GM19043 (cell line): ENCODE measurements around the gene ZBTB40.

Experiments used
- ATAC-seq: cut with Tn5 transposase; IDR thresholded peaks from one replicate; pipeline ENCODE4 v1.9.1; 2021; ENCODE audit warnings: low read depth; ENCODE audit not compliant: unreplicated experiment

Gene ZBTB40

GRCh38 chr1:22420455-22421053 lies 31.1 kb upstream of the ZBTB40 start:
- no peak for ATAC-seq

GRCh38 chr1:22426781-22427180 lies 24.9 kb upstream of the ZBTB40 start:
- ATAC-seq: no peak

- no peak for ATAC-seq
Measured at GRCh38 chr1:22428672-22429071, 23.0 kb upstream of the ZBTB40 start.

GRCh38 chr1:22431965-22432364 lies 19.7 kb upstream of the ZBTB40 start:
- ATAC-seq: no peak

GRCh38 chr1:22434717-22435116 lies 16.9 kb upstream of the ZBTB40 start:
- ATAC-seq: no peak

- ATAC-seq: no peak
Measured at GRCh38 chr1:22436948-22437347, 14.7 kb upstream of the ZBTB40 start.

- no peak for ATAC-seq
Measured at GRCh38 chr1:22437573-22437972, 14.1 kb upstream of the ZBTB40 start.

- ATAC-seq: no peak
Measured at GRCh38 chr1:22440582-22440981, 11.1 kb upstream of the ZBTB40 start.

GRCh38 chr1:22442212-22442894 lies 9.3 kb upstream of the ZBTB40 start:
- ATAC-seq: no peak

GRCh38 chr1:22443332-22443731 lies 8.3 kb upstream of the ZBTB40 start:
- ATAC-seq: no peak

GRCh38 chr1:22444856-22445255 lies 6.8 kb upstream of the ZBTB40 start:
- no peak for ATAC-seq

- ATAC-seq: no peak
Measured at GRCh38 chr1:22447621-22448111, 4.0 kb upstream of the ZBTB40 start.

GRCh38 chr1:22449636-22450035 lies 2.0 kb upstream of the ZBTB40 start:
- no peak for ATAC-seq

- ATAC-seq: no peak
Measured at GRCh38 chr1:22450351-22451021, 1.2 kb upstream of the ZBTB40 start.

GRCh38 chr1:22452481-22452957 lies 868 bp downstream of the ZBTB40 start:
- peak; percentile 17 for ATAC-seq

- ATAC-seq: no peak
Measured at GRCh38 chr1:22453181-22453580, 1.5 kb downstream of the ZBTB40 start.

- ATAC-seq: no peak
Measured at GRCh38 chr1:22454476-22455056, 2.9 kb downstream of the ZBTB40 start.

GRCh38 chr1:22457345-22457744 lies 5.7 kb downstream of the ZBTB40 start:
- no peak for ATAC-seq

- no peak for ATAC-seq
Measured at GRCh38 chr1:22457836-22458235, 6.2 kb downstream of the ZBTB40 start.

GRCh38 chr1:22461100-22461499 lies 9.4 kb downstream of the ZBTB40 start:
- no peak for ATAC-seq
